AG04450 (cell line): ENCODE results near the gene TREX2. TPM values are rescaled to one million over a fixed set of nuclear protein-coding genes. Genes with fewer than 3 reads are reported as not detected.

Source experiments
- CTCF ChIA-PET: fragments of 300-600, 350-600 bp; formaldehyde crosslinking; extraction: SDS; loops from one replicate; lab custom pipeline; 2022; ENCODE audit warnings: antibody characterized with exemption, inconsistent platforms; lab: Charles Lee
- POLR2A ChIA-PET: fragments of 350-600 bp; formaldehyde crosslinking; extraction: SDS; loops from one replicate; lab custom pipeline; 2021; ENCODE audit warnings: antibody characterized with exemption, inconsistent platforms; lab: Yijun Ruan, JAX
- DNase-seq: peaks from one replicate; pipeline ENCODE4 v3.0.0-alpha.2; 2011; ENCODE audit warnings: low read depth, low spot score
- H3K27ac ChIP-seq: one replicate; pipeline ENCODE4 v1.5.1; 2012; ENCODE audit warnings: low read depth, low read length, control low read depth
- H3K27me3 ChIP-seq: one replicate; pipeline ENCODE4 v1.6.0; 2012; ENCODE audit warnings: low read length; ENCODE audit not compliant: control insufficient read depth, insufficient read depth
- H3K4me3 ChIP-seq: 2 replicates; pipeline ENCODE4 v1.5.1; 2011; ENCODE audit warnings: mild to moderate bottlenecking, low read depth, low read length, control low read depth
- H3K9me3 ChIP-seq: 2 replicates; pipeline ENCODE4 v1.5.1; 2012; ENCODE audit warnings: low read length; ENCODE audit not compliant: control insufficient read depth, insufficient read depth
- polyA plus RNA-seq: library from polyadenylated mRNA; depleted of rRNA; stranded (reverse); fragments of >200 nt; gene quantifications from 2 replicates; pipeline ENCODE4 v1.2.3, GENCODE V29; 2011
- TF ChIP-seq, protein P1 (sequence below): IDR thresholded peaks from 2 replicates; pipeline ENCODE4 v1.5.1; 2011; ENCODE audit warnings: low read depth, low read length, control low read depth, inconsistent platforms

TREX2 gene
- polyA plus RNA-seq, 1 experiment = not detected

DNA sequence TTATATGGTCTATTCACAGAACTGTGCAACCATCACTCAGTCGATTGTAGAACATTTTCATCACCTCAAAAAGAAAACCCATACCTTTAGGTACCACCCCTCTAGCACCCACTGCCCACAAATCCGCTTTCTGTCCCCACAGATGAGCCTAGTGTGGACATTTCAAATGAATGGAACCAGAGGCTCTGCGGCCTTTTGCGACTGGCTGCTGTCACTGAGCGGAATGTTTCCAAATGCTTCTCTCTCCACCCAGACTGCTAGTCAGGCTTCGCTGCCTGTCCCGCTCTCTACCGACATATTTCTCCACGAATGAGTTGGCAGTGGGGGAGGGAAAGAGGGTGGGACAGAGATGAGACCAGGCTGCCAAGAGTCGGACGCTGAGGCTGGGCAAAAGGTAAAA lies 47.2 kb upstream of the TREX2 start:
- Histone ChIP-seq H3K27me3 (no peaks in the 10 kb centered on the region), H3K4me3 (no peak overlapping the region), H3K27ac (no peak overlapping the region), H3K9me3 (no peaks in the 10 kb centered on the region)
- no peak for DNase-seq
- CTCF ChIA-PET = interaction anchor here (0.7 to 0.8 kb wide), 2 partner anchors 14 to 535 kb away, joined by 3 read pairs; no protein-coding TSS in a partner anchor
- TF ChIP-seq, protein P1, sequence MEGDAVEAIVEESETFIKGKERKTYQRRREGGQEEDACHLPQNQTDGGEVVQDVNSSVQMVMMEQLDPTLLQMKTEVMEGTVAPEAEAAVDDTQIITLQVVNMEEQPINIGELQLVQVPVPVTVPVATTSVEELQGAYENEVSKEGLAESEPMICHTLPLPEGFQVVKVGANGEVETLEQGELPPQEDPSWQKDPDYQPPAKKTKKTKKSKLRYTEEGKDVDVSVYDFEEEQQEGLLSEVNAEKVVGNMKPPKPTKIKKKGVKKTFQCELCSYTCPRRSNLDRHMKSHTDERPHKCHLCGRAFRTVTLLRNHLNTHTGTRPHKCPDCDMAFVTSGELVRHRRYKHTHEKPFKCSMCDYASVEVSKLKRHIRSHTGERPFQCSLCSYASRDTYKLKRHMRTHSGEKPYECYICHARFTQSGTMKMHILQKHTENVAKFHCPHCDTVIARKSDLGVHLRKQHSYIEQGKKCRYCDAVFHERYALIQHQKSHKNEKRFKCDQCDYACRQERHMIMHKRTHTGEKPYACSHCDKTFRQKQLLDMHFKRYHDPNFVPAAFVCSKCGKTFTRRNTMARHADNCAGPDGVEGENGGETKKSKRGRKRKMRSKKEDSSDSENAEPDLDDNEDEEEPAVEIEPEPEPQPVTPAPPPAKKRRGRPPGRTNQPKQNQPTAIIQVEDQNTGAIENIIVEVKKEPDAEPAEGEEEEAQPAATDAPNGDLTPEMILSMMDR = no peak
- POLR2A ChIA-PET = no interaction called here

DNA sequence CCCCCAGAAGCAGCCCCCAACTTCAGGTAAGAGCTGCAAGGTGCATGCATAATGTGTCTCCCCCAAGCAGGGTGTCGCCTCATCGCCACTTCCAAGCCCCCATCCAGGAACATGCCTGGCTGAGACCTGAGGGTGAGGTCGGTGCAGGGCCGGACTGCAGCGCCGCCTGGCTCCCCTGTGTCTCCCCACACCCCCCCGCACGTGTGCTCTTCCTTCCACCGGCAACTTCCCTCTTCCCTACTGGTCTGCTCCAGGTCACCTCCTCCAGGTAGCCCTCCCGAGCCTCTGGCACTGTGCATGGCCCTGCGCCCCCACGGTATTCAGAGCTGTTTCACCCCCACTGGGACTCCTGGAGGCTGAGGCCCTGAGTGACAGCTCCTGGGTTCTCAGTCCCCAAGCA lies 46.7 kb upstream of the TREX2 start:
- DNase-seq = no peak
- H3K9me3 ChIP-seq = no peaks in the 10 kb centered on the region
- TF ChIP-seq, protein P1 = no peak
- H3K27ac ChIP-seq = no peak overlapping the region
- ChIA-PET POLR2A (no interaction called here), CTCF (interaction anchor here (3.9 kb wide), 1 partner anchor 21 kb away, joined by 18 read pairs; the partner anchor contains the start of gene HAUS7)
- H3K27me3 ChIP-seq = no peaks in the 10 kb centered on the region
- H3K4me3 ChIP-seq = no peak overlapping the region

DNA sequence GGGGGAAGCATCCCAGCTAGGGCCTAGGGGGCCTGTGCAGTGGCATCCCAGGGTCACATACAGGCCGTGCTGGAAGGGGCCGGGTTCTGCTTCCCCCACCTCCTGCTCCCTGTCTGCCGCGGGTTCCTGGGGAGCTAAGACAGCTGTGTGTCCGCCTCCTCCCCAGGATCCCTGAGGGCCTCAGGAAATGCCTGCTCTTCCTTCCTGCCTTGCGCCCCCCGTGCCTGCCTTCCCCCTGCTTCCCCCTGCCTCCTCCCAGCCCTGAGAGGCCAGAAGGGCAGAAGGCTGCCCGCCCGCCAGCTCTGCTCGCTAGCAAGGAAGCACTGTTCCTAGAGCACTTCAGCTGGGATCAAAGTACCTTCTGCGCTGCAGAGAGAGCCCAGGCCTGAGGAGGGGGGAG lies 46.1 kb upstream of the TREX2 start:
- H3K4me3 ChIP-seq = no peak overlapping the region
- H3K27ac ChIP-seq = no peak overlapping the region
- no peaks in the 10 kb centered on the region for H3K9me3 ChIP-seq
- ChIA-PET CTCF (interaction anchor here (1.0 to 3.9 kb wide), 3 partner anchors 15 to 21 kb away, joined by 5 to 18 read pairs (median 5); partner anchors contain the start of gene HAUS7), POLR2A (interaction anchor here (0.6 to 1.1 kb wide), 2 partner anchors 15 to 17 kb away, joined by 4 to 6 read pairs; no protein-coding TSS in a partner anchor)
- no peak for DNase-seq
- no peaks in the 10 kb centered on the region for H3K27me3 ChIP-seq
- TF ChIP-seq, protein P1 = no peak

DNA sequence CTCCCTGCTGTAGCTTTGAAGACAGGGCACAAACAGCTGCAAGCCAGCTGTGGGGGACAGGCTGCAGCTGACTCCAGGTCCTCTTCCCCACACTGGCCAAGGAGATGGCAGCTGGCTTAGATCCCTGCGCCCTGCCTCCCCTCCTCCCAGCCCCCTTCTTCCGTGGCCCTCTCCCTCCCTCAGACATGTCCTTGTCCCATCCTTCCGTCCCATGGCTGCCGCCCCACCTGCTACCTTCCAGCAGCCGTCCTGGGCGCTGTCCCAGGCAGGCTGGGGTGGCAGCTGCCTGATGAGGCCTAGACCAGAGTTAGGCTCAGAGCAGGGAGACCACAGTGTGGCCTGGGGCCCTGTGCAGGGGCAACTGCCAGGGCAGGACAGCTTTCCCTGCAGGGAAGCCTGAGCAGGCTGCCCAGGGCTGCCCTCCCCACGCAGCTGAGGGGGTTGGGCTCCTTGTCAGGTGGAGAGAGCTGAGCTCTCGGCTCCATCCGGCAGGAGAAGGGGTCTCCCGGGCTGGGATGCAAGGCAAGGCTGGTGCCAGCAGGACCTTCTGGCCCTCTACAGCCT lies 45.6 kb upstream of the TREX2 start:
- no peaks in the 10 kb centered on the region for H3K9me3 ChIP-seq
- H3K27me3 ChIP-seq = no peaks in the 10 kb centered on the region
- ChIA-PET CTCF (interaction anchor here (1.0 to 3.9 kb wide), 3 partner anchors 16 to 20 kb away, joined by 5 to 18 read pairs (median 5); partner anchors contain the start of gene HAUS7), POLR2A (interaction anchor here (0.6 to 1.1 kb wide), 2 partner anchors 14 to 16 kb away, joined by 4 to 6 read pairs; no protein-coding TSS in a partner anchor)
- H3K4me3 ChIP-seq = no peak overlapping the region
- no peak overlapping the region for H3K27ac ChIP-seq
- TF ChIP-seq, protein P1 = no peak
- DNase-seq = no peak

DNA sequence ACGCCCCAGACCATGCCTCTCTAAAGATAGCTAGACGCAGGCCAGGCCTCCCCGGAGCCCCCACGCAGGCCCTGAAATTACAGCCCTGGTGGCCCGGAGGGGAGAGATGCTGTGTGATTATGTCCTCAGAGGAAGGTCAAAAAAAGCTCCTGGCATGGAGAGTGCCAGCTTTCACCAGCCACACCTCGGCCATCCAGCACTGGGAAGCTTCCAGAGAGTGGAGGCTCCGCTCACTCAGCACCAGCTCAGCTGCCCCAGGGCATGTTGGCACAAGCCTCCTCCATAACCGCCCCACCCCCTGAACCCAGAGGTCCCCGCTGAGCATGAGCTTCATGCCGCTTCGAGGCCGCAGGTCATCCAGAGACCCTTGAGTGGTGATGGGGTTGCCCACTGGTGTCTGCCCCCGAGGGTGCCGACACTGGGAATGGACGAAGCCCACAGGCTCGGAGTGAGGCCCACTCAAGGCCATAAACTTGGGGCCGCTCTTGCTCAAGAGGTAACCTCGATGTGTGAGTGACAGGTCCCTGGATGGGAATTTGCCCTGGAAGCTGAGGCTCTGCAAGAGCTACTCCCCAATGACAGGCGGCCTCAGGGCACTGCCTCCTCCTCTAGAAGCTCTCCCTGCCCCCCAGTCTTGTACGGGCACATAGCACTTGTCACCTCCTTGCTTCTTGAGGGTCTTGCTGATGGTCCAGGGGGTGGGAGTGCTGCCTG lies 44.5 kb upstream of the TREX2 start:
- POLR2A ChIA-PET = no interaction called here
- Histone ChIP-seq H3K27me3 (no peaks in the 10 kb centered on the region), H3K9me3 (no peaks in the 10 kb centered on the region), H3K4me3 (no peak overlapping the region), H3K27ac (no peak overlapping the region)
- CTCF ChIA-PET = interaction anchor here (0.9 to 3.9 kb wide), 2 partner anchors 19 to 49 kb away, joined by 3 to 18 read pairs; partner anchors contain the start of gene HAUS7
- no peak for DNase-seq
- TF ChIP-seq, protein P1 = no peak
